IMR-90 (cell line): Measurements from ENCODE around the gene FNDC3B. TPM values are rescaled to one million over a fixed set of nuclear protein-coding genes. Genes with fewer than 3 reads are reported as not detected.

ENCODE experiments used
- ATAC-seq: fragments of 200-7000 bp; cut with Tn5 transposase; 2 replicates; pipeline ENCODE4 v1.9.1; 2020; ENCODE audit warnings: low read depth, mild to moderate bottlenecking, moderate library complexity
- BruUV-seq: library from RNA; stranded (reverse); fragments of 400-500 nt; replicated peaks from 2 replicates; lab custom pipeline; 2021; lab: Mats Ljungman, UMichigan
- CTCF ChIA-PET: fragments of 300-600 bp; formaldehyde crosslinking; extraction: SDS; loops from one replicate; lab custom pipeline; 2021; ENCODE audit warnings: antibody characterized with exemption; lab: Yijun Ruan, JAX
- POLR2A ChIA-PET: fragments of 300-600 bp; sonication (Branson Sonifier 250); formaldehyde crosslinking; loops from one replicate; lab custom pipeline; 2022; ENCODE audit warnings: antibody characterized with exemption; ENCODE audit not compliant: unreplicated experiment; lab: Charles Lee
- DNase-seq: peaks from one replicate; pipeline ENCODE4 v3.0.0; 2013
- H2AFZ ChIP-seq: replicated peaks from 2 replicates; pipeline ENCODE3; 2013; ENCODE audit warnings: low read length, mild to moderate bottlenecking; ENCODE audit not compliant: poor library complexity
- H2AK5ac ChIP-seq: 2 replicates; pipeline ENCODE4 v1.6.1; 2013; ENCODE audit warnings: low read depth, low read length, inconsistent platforms
- H2AK9ac ChIP-seq: replicated peaks from 2 replicates; pipeline ENCODE3; 2013; ENCODE audit warnings: mild to moderate bottlenecking, low read depth, low read length, moderate library complexity; ENCODE audit not compliant: poor library complexity
- H2BK120ac ChIP-seq: 2 replicates; pipeline ENCODE4 v1.6.1; 2013; ENCODE audit warnings: low read depth, low read length, inconsistent platforms
- H2BK15ac ChIP-seq: 3 replicates; pipeline ENCODE4 v1.6.1; 2013; ENCODE audit warnings: low read depth, low read length, inconsistent platforms
- H2BK20ac ChIP-seq: 2 replicates; pipeline ENCODE4 v1.6.1; 2013; ENCODE audit warnings: low read depth, mild to moderate bottlenecking, inconsistent platforms, low read length, moderate library complexity
- H2BK5ac ChIP-seq: 2 replicates; pipeline ENCODE4 v1.6.1; 2013; ENCODE audit warnings: mild to moderate bottlenecking, low read depth, low read length, inconsistent platforms; ENCODE audit not compliant: poor library complexity, severe bottlenecking
- H3K14ac ChIP-seq: replicated peaks from 2 replicates; pipeline ENCODE4 v1.6.1; 2013; ENCODE audit warnings: low read depth, low read length, inconsistent platforms
- H3K18ac ChIP-seq: 2 replicates; pipeline ENCODE4 v1.6.1; 2013; ENCODE audit warnings: low read depth, low read length, control low read depth
- H3K23ac ChIP-seq: 2 replicates; pipeline ENCODE4 v1.6.1; 2013; ENCODE audit warnings: low read depth, low read length, inconsistent platforms
- H3K27ac ChIP-seq: 2 replicates; pipeline ENCODE4 v1.5.1; 2013; ENCODE audit warnings: mild to moderate bottlenecking, control low read depth, low read length; ENCODE audit not compliant: insufficient read depth
- H3K27me3 ChIP-seq: 2 replicates; pipeline ENCODE4 v1.6.1; 2013; ENCODE audit warnings: low read length; ENCODE audit not compliant: control insufficient read depth, insufficient read depth
- H3K36me3 ChIP-seq: 2 replicates; pipeline ENCODE4 v1.6.1; 2013; ENCODE audit warnings: low read length, mixed read lengths; ENCODE audit not compliant: control insufficient read depth, insufficient read depth
- H3K4ac ChIP-seq: 2 replicates; pipeline ENCODE4 v1.6.1; 2013; ENCODE audit warnings: low read depth, low read length, inconsistent platforms
- H3K4me1 ChIP-seq: 2 replicates; pipeline ENCODE4 v1.6.1; 2013; ENCODE audit warnings: low read length, mixed read lengths; ENCODE audit not compliant: control insufficient read depth, insufficient read depth
- H3K4me2 ChIP-seq: 2 replicates; pipeline ENCODE4 v1.6.1; 2013; ENCODE audit warnings: low read depth, mild to moderate bottlenecking, control low read depth, low read length, moderate library complexity
- H3K4me3 ChIP-seq: 2 replicates; pipeline ENCODE4 v1.5.1; 2013; ENCODE audit warnings: low read depth, mild to moderate bottlenecking, control low read depth, low read length, moderate library complexity; ENCODE audit not compliant: insufficient read depth
- H3K56ac ChIP-seq: 2 replicates; pipeline ENCODE4 v1.6.1; 2013; ENCODE audit warnings: low read length, inconsistent platforms; ENCODE audit not compliant: insufficient read depth; ENCODE audit errors: extremely low read depth
- H3K79me1 ChIP-seq, 2 experiments: 2 replicates each; pipeline ENCODE4 v1.6.1; 2013; ENCODE audit warnings: low read length in 2 of 2, inconsistent platforms in 1 of 2, low read depth in 1 of 2
- H3K9ac ChIP-seq: 2 replicates; pipeline ENCODE4 v1.6.1; 2013; ENCODE audit warnings: low read depth, low read length, control low read depth
- H3K9me1 ChIP-seq: 2 replicates; pipeline ENCODE4 v1.6.1; 2013; ENCODE audit warnings: low read length, inconsistent platforms; ENCODE audit not compliant: insufficient read depth
- H3K9me3 ChIP-seq: 2 replicates; pipeline ENCODE4 v1.6.1; 2013; ENCODE audit warnings: low read length; ENCODE audit not compliant: control insufficient read depth, insufficient read depth
- H4K20me1 ChIP-seq: 2 replicates; pipeline ENCODE4 v1.6.1; 2013; ENCODE audit warnings: low read length, inconsistent platforms; ENCODE audit not compliant: insufficient read depth
- H4K5ac ChIP-seq: 2 replicates; pipeline ENCODE4 v1.6.1; 2013; ENCODE audit warnings: mild to moderate bottlenecking, low read depth, low read length, control low read depth
- H4K8ac ChIP-seq, 2 experiments: 2 replicates each; pipeline ENCODE4 v1.6.1; 2013; ENCODE audit warnings: low read depth in 2 of 2, low read length in 2 of 2, control low read depth in 1 of 2, inconsistent platforms in 1 of 2
- H4K91ac ChIP-seq: 2 replicates; pipeline ENCODE4 v1.6.1; 2013; ENCODE audit warnings: low read depth, low read length, inconsistent platforms; ENCODE audit not compliant: insufficient read depth
- CHD1 ChIP-seq: IDR thresholded peaks from 2 replicates; pipeline ENCODE4 v1.6.1; 2012; ENCODE audit warnings: low read depth, low read length, improper control_type of control experiment
- FOS ChIP-seq: fragments of 150-350 bp; IDR thresholded peaks from 2 replicates; pipeline ENCODE4 v1.6.1; 2016; ENCODE audit warnings: low read depth, low read length
- MAFK ChIP-seq: IDR thresholded peaks from 2 replicates; pipeline ENCODE4 v1.6.1; 2012; ENCODE audit warnings: low read depth, low read length, improper control_type of control experiment
- NFE2L2 ChIP-seq: fragments of 150-350 bp; IDR thresholded peaks from 2 replicates; pipeline ENCODE4 v1.6.1; 2016; ENCODE audit warnings: low read depth, mild to moderate bottlenecking, low read length
- RAD21 ChIP-seq: IDR thresholded peaks from 2 replicates; pipeline ENCODE4 v1.6.1; 2012; ENCODE audit warnings: low read length, improper control_type of control experiment
- SMC3 ChIP-seq: fragments of 150-350 bp; IDR thresholded peaks from 2 replicates; pipeline ENCODE4 v1.6.1; 2016; ENCODE audit warnings: low read depth, mild to moderate bottlenecking, antibody characterized with exemption, low read length, moderate library complexity
- WGBS, 2 experiments: methylation state at CpG; one replicate each; pipeline versions ENCODE4 v1.1.5 to v1.1.7; 2013; ENCODE audit warnings: missing lambda C conversion rate in 2 of 2; ENCODE audit not compliant: insufficient read length in 1 of 2; ENCODE audit errors: extremely low coverage in 2 of 2; 5-methylcytosine and 5-hydroxymethylcytosine counted together
- dilution Hi-C: fragments of 300-500 bp; cut with HindIII; formaldehyde crosslinking; loops from one replicate; pipeline ENCODE4 v1.14.3; 2018; ENCODE audit warnings: low sequenced_read_pairs; ENCODE audit not compliant: unreplicated experiment
- in situ Hi-C: fragments of 300-500 bp; cut with MboI; formaldehyde crosslinking; loops from 3 replicates; pipeline ENCODE4 v1.14.3; 2019; ENCODE audit warnings: low sequenced_read_pairs, inconsistent platforms, mixed read lengths
- intact Hi-C: fragments of 100-400 bp; cut with micrococcal nuclease; formaldehyde crosslinking; loops from 2 replicates; pipeline ENCODE4 v1.10.0; 2022
- polyA plus RNA-seq, 3 experiments: library from polyadenylated mRNA; depleted of rRNA; stranded (reverse); fragments of >200 nt; gene quantifications; 2 replicates each; pipeline ENCODE4 v1.2.3, GENCODE V29; 2012; ENCODE audit warnings: low replicate concordance in 1 of 3
- total RNA-seq: library from RNA; depleted of rRNA; stranded (reverse); fragments of >200 nt; gene quantifications from 2 replicates; pipeline ENCODE4 v1.2.3, GENCODE V29; 2012

Gene FNDC3B
- total and polyA plus RNA-seq, 2 of the 4 experiments (the other 2 are of a cell fraction) = 23.9 to 150 TPM

GRCh38 chr3:172225215-172225707 is 185.9 kb downstream of the FNDC3B start:
- Histone ChIP-seq H2BK5ac (no peak overlapping the region), H3K4me1 (peaks cover 12% of the 10 kb centered on the region), H3K9ac (no peak overlapping the region), H3K4ac (peak overlapping the region; percentile 6; the same call in 1 of the 2 replicates), H3K27me3 (no peaks in the 10 kb centered on the region), H3K36me3 (peaks cover 12% of the 10 kb centered on the region), H2AFZ (no peak overlapping the region), H4K5ac (no peak overlapping the region), H4K20me1 (peaks cover 59% of the 10 kb centered on the region), H3K18ac (no peak overlapping the region), H3K79me1 (peaks cover 32 to 74% of the 10 kb centered on the region in 2 experiments), H2AK5ac (peak overlapping the region; percentile 37), H3K23ac (no peak overlapping the region), H3K14ac (no peak overlapping the region), H3K56ac (no peak overlapping the region), H4K91ac (no peak overlapping the region), H2AK9ac (no peak overlapping the region), H3K9me3 (no peaks in the 10 kb centered on the region), H4K8ac (peak overlapping the region; percentile 33 to 37; a peak in 1 of 4 replicates), H2BK15ac (peak overlapping the region; percentile 43; the same call in 1 of the 3 replicates), H3K4me3 (no peak overlapping the region), H3K4me2 (no peak overlapping the region), H2BK120ac (no peak overlapping the region), H3K9me1 (peaks cover 23% of the 10 kb centered on the region), H3K27ac (no peak overlapping the region), H2BK20ac (peak overlapping the region; percentile 56)
- WGBS, 2 experiments = no CpG with 5 or more reads among the region's 5 CpGs
- intact Hi-C loops (no loop called here), in situ Hi-C loops (no loop called here), dilution Hi-C loops (no loop called here)
- ChIA-PET CTCF (no interaction called here), POLR2A (no interaction called here)
- TF ChIP-seq FOS (no peak), NFE2L2 (no peak), SMC3 (no peak), MAFK (no peak), RAD21 (no peak), CHD1 (no peak)
- ATAC-seq (no peak), DNase-seq (no peak)
- BruUV-seq = no TSS peak
